HEK293 (cell line): Measurements from ENCODE around the gene DNAH8.

Experiments used
- BCL11A ChIP-seq: fragments of 450-650 bp; formaldehyde crosslinking; IDR thresholded peaks from 2 replicates; pipeline ENCODE4 v1.5.1; 2016; ENCODE audit warnings: low read depth, missing biosample characterization, missing genetic modification characterization
- HIC1 ChIP-seq: fragments of 450-650 bp; formaldehyde crosslinking; IDR thresholded peaks from 2 replicates; pipeline ENCODE4 v1.5.1; 2016; ENCODE audit warnings: missing biosample characterization, missing genetic modification characterization
- HOXA7 ChIP-seq: sonication (generic); formaldehyde crosslinking; IDR thresholded peaks from 2 replicates; pipeline ENCODE4 v1.8.1; 2022; ENCODE audit warnings: missing genetic modification reagents, borderline replicate concordance
- KLF8 ChIP-seq: fragments of 450-650 bp; formaldehyde crosslinking; IDR thresholded peaks from 2 replicates; pipeline ENCODE4 v1.5.1; 2016; ENCODE audit warnings: missing biosample characterization, missing genetic modification characterization
- PRDM1 ChIP-seq: fragments of 450-650 bp; formaldehyde crosslinking; IDR thresholded peaks from 2 replicates; pipeline ENCODE4; 2016; ENCODE audit warnings: missing biosample characterization, missing genetic modification characterization
- ZBTB17 ChIP-seq: fragments of 450-650 bp; formaldehyde crosslinking; IDR thresholded peaks from 2 replicates; pipeline ENCODE4 v1.5.1; 2016; ENCODE audit warnings: missing biosample characterization, missing genetic modification characterization
- ZBTB7A ChIP-seq: fragments of 450-650 bp; formaldehyde crosslinking; IDR thresholded peaks from 2 replicates; pipeline ENCODE4 v1.5.1; 2016; ENCODE audit warnings: low read depth, missing biosample characterization, missing genetic modification characterization
- ZNF121 ChIP-seq: fragments of 450-650 bp; formaldehyde crosslinking; IDR thresholded peaks from 2 replicates; pipeline ENCODE4 v1.5.1; 2016; ENCODE audit warnings: missing biosample characterization, missing genetic modification characterization
- ZNF18 ChIP-seq: fragments of 450-650 bp; formaldehyde crosslinking; IDR thresholded peaks from 2 replicates; pipeline ENCODE4 v1.5.1; 2016; ENCODE audit warnings: missing biosample characterization, missing genetic modification characterization
- ZNF777 ChIP-seq: fragments of 450-650 bp; formaldehyde crosslinking; IDR thresholded peaks from 2 replicates; pipeline ENCODE4 v1.5.1; 2017; ENCODE audit warnings: missing biosample characterization, missing genetic modification characterization, borderline replicate concordance
- ZNF792 ChIP-seq: fragments of 450-650 bp; formaldehyde crosslinking; IDR thresholded peaks from 2 replicates; pipeline ENCODE4 v1.5.1; 2016; ENCODE audit warnings: missing biosample characterization, missing genetic modification characterization
- TF ChIP-seq, protein P1 (sequence below): fragments of 450-650 bp; formaldehyde crosslinking; IDR thresholded peaks from 2 replicates; pipeline ENCODE4 v1.5.1; 2016; ENCODE audit warnings: missing biosample characterization, missing genetic modification characterization
- TF ChIP-seq, protein P2 (sequence below): fragments of 450-650 bp; formaldehyde crosslinking; IDR thresholded peaks from 2 replicates; pipeline ENCODE4 v1.5.1; 2016; ENCODE audit warnings: missing biosample characterization, missing genetic modification characterization

GRCh38 chr6:38833320-38833719, 118.2 kb downstream of the DNAH8 start:
- TF ChIP-seq ZBTB17 (tag by site-specific recombination) (no peak), KLF8 (tag by site-specific recombination) (no peak), ZNF18 (tag by site-specific recombination) (no peak), ZNF792 (tag by site-specific recombination) (no peak), ZBTB7A (tag by site-specific recombination) (no peak), HOXA7 (CRISPR knock-in tag) (no peak), ZNF121 (no peak), HIC1 (tag by site-specific recombination) (no peak), PRDM1 (tag by site-specific recombination) (no peak), BCL11A (tag by site-specific recombination) (no peak), ZNF777 (no peak)
- TF ChIP-seq, protein P1, sequence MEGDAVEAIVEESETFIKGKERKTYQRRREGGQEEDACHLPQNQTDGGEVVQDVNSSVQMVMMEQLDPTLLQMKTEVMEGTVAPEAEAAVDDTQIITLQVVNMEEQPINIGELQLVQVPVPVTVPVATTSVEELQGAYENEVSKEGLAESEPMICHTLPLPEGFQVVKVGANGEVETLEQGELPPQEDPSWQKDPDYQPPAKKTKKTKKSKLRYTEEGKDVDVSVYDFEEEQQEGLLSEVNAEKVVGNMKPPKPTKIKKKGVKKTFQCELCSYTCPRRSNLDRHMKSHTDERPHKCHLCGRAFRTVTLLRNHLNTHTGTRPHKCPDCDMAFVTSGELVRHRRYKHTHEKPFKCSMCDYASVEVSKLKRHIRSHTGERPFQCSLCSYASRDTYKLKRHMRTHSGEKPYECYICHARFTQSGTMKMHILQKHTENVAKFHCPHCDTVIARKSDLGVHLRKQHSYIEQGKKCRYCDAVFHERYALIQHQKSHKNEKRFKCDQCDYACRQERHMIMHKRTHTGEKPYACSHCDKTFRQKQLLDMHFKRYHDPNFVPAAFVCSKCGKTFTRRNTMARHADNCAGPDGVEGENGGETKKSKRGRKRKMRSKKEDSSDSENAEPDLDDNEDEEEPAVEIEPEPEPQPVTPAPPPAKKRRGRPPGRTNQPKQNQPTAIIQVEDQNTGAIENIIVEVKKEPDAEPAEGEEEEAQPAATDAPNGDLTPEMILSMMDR (tag by site-specific recombination), result no peak
- TF ChIP-seq, protein P2, sequence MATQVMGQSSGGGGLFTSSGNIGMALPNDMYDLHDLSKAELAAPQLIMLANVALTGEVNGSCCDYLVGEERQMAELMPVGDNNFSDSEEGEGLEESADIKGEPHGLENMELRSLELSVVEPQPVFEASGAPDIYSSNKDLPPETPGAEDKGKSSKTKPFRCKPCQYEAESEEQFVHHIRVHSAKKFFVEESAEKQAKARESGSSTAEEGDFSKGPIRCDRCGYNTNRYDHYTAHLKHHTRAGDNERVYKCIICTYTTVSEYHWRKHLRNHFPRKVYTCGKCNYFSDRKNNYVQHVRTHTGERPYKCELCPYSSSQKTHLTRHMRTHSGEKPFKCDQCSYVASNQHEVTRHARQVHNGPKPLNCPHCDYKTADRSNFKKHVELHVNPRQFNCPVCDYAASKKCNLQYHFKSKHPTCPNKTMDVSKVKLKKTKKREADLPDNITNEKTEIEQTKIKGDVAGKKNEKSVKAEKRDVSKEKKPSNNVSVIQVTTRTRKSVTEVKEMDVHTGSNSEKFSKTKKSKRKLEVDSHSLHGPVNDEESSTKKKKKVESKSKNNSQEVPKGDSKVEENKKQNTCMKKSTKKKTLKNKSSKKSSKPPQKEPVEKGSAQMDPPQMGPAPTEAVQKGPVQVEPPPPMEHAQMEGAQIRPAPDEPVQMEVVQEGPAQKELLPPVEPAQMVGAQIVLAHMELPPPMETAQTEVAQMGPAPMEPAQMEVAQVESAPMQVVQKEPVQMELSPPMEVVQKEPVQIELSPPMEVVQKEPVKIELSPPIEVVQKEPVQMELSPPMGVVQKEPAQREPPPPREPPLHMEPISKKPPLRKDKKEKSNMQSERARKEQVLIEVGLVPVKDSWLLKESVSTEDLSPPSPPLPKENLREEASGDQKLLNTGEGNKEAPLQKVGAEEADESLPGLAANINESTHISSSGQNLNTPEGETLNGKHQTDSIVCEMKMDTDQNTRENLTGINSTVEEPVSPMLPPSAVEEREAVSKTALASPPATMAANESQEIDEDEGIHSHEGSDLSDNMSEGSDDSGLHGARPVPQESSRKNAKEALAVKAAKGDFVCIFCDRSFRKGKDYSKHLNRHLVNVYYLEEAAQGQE, result no peak
